ENCODE data around the gene LYZL2. TPM values are rescaled to one million over a fixed set of nuclear protein-coding genes. Genes with fewer than 3 reads are reported as not detected.

LYZL2 gene
- total and polyA plus RNA-seq, 2 donors (not counting 3 experiments of a cell fraction or from before 2014, with no cell fraction given) = not detected

DNA sequence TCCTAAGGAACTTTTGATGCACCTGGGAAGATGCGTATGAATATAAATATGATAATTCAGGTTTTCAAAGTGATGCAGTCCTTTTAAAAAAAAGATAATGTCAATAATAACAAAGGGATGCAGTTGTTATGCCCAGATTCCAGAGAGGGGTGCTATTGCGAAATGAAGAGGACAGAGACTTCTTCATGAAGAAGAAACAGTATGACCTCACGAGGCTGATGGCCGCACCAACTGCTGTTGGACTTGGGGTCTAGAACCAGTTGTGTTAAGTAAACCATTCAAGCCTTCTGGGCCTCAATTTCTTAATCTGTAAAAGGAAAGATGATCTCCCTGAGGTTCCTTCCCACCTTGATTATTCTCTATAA is 55.1 kb downstream of the LYZL2 start:
- Histone ChIP-seq H3K9me3 (replicated peaks; ENCODE audit: control insufficient read depth, insufficient read depth, low read length) (no peaks in the 10 kb centered on the region), H3K9ac (replicated peaks; ENCODE audit: extremely low read depth, insufficient read depth, low read length) (no peak overlapping the region), H3K9me1 (replicated peaks; ENCODE audit: control insufficient read depth, extremely low read depth, insufficient read depth, low read length) (no peaks in the 10 kb centered on the region), H3K4me1 (ENCODE audit: control insufficient read depth, extremely low read depth, insufficient read depth, low read length) (no peaks in the 10 kb centered on the region), H2AFZ (ENCODE audit: low read depth, low read length) (no peak overlapping the region), H3K27ac (ENCODE audit: insufficient read depth, low read depth, low read length) (no peak overlapping the region), H3K4me3 (replicated peaks in 1 of 3; ENCODE audit: insufficient read depth in 1 of 3, low read depth in 1 of 3, low read length in 3 of 3) (no peak overlapping the region), H3K79me2 (ENCODE audit: control insufficient read depth, insufficient read depth, low read length) (no peaks in the 10 kb centered on the region), H3K27me3 (ENCODE audit: control insufficient read depth in 2 of 2, insufficient read depth in 2 of 2, low read length in 2 of 2) (peaks cover 15 to 19% of the 10 kb centered on the region in 2 experiments), H3K4me2 (ENCODE audit: insufficient read depth, low read length) (no peak overlapping the region), H4K20me1 (replicated peaks; ENCODE audit: control insufficient read depth, extremely low read depth, insufficient read depth, low read length) (no peaks in the 10 kb centered on the region), H3K36me3 (ENCODE audit: control insufficient read depth in 2 of 2, extremely low read depth in 1 of 2, insufficient read depth in 2 of 2, low read length in 2 of 2) (no peaks in the 10 kb centered on the region)
- dilution Hi-C loops (cut with MboI; ENCODE audit: extremely low pct_ligation_motif_present, low sequenced_read_pairs) (no loop called here), intact Hi-C loops (cut with micrococcal nuclease) (no loop called here)
- no peak for TF ChIP-seq POLR2AphosphoS5 (IDR thresholded peaks at IDR 0.05; ENCODE audit: insufficient read depth, low read depth, low read length)
- TF ChIP-seq CTCF (IDR thresholded peaks at IDR 0.05; ENCODE audit: extremely low read depth in 1 of 2, insufficient read depth in 1 of 2, low read depth in 1 of 2, low read length in 2 of 2) = no peak
- TF ChIP-seq POLR2A (IDR thresholded peaks at IDR 0.05; ENCODE audit: low read depth, low read length) = no peak
- no peak for TF ChIP-seq EZH2 (IDR thresholded peaks at IDR 0.05; ENCODE audit: borderline replicate concordance, low read depth, low read length, severe bottlenecking)
- no peak for TF ChIP-seq MYC (IDR thresholded peaks at IDR 0.05; ENCODE audit: low read depth, low read length)
- no peak for TF ChIP-seq FOS (IDR thresholded peaks at IDR 0.05; ENCODE audit: borderline replicate concordance, insufficient read depth, low read length)
- TF ChIP-seq JUN (IDR thresholded peaks at IDR 0.05; ENCODE audit: borderline replicate concordance, insufficient read depth, insufficient read length, low read depth) = no peak
- TF ChIP-seq, protein P1, sequence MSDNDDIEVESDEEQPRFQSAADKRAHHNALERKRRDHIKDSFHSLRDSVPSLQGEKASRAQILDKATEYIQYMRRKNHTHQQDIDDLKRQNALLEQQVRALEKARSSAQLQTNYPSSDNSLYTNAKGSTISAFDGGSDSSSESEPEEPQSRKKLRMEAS (IDR thresholded peaks at IDR 0.05; ENCODE audit: insufficient read depth, insufficient read length) = no peak
- no peak for TF ChIP-seq GATA2 (IDR thresholded peaks at IDR 0.05; ENCODE audit: insufficient read depth, insufficient read length, low read depth, low read length)
- FAIRE-seq (no peak), DNase-seq (ENCODE audit: low read depth, low spot score) (no peak)
- ChIA-PET POLR2A (no interaction called here), CTCF (interaction anchor here (1.4 to 2.5 kb wide), 2 partner anchors 17 to 113 kb away, joined by 3 to 13 read pairs; no protein-coding TSS in a partner anchor)
- no TSS peak for BruUV-seq (replicated peaks)
